HEK293T (cell line): Measurements from ENCODE around the gene NFIX.

Experiments used
- ARNT ChIP-seq: fragments of 450-650 bp; IDR thresholded peaks from 2 replicates; pipeline ENCODE4 v1.6.1; 2017; ENCODE audit warnings: mild to moderate bottlenecking
- BHLHE40 ChIP-seq: fragments of 450-650 bp; IDR thresholded peaks from 2 replicates; pipeline ENCODE4 v1.6.1; 2016; ENCODE audit warnings: mild to moderate bottlenecking, moderate library complexity, borderline replicate concordance
- ELF4 ChIP-seq: fragments of 450-650 bp; IDR thresholded peaks from 2 replicates; pipeline ENCODE4 v1.6.1; 2017; ENCODE audit warnings: antibody characterized with exemption
- FOXA1 ChIP-seq: fragments of 450-650 bp; IDR thresholded peaks from 2 replicates; pipeline ENCODE4 v1.6.1; 2016; ENCODE audit warnings: mild to moderate bottlenecking
- FOXM1 ChIP-seq: fragments of 450-650 bp; IDR thresholded peaks from 2 replicates; pipeline ENCODE4 v1.6.1; 2017; ENCODE audit warnings: mild to moderate bottlenecking, borderline replicate concordance
- L3MBTL2 ChIP-seq: fragments of 450-650 bp; conservative IDR thresholded peaks from 2 replicates; pipeline ENCODE4 v1.6.1; 2016; ENCODE audit warnings: mild to moderate bottlenecking
- LEF1 ChIP-seq: fragments of 450-650 bp; IDR thresholded peaks from 2 replicates; pipeline ENCODE4 v1.6.1; 2017; ENCODE audit warnings: mild to moderate bottlenecking, borderline replicate concordance
- NFRKB ChIP-seq: fragments of 450-650 bp; IDR thresholded peaks from 2 replicates; pipeline ENCODE4 v1.6.1; 2016; ENCODE audit warnings: mild to moderate bottlenecking, moderate library complexity
- PKNOX1 ChIP-seq: fragments of 450-650 bp; IDR thresholded peaks from 2 replicates; pipeline ENCODE4 v1.6.1; 2016
- SP1 ChIP-seq: fragments of 450-650 bp; IDR thresholded peaks from 2 replicates; pipeline ENCODE4 v1.6.1; 2017
- SUZ12 ChIP-seq: fragments of 450-650 bp; IDR thresholded peaks from 2 replicates; pipeline ENCODE4 v1.6.1; 2016; ENCODE audit warnings: mild to moderate bottlenecking
- TARDBP ChIP-seq: fragments of 450-650 bp; IDR thresholded peaks from 2 replicates; pipeline ENCODE4 v1.6.1; 2016
- ZNF384 ChIP-seq: fragments of 450-650 bp; IDR thresholded peaks from 2 replicates; pipeline ENCODE4 v1.6.1; 2016

- TF ChIP-seq ARNT (no peak), NFRKB (no peak), FOXM1 (no peak), ELF4 (no peak), PKNOX1 (no peak), ZNF384 (no peak), SP1 (no peak), L3MBTL2 (no peak), SUZ12 (no peak), LEF1 (no peak), BHLHE40 (no peak), FOXA1 (no peak), TARDBP (no peak)
Observed at GRCh38 chr19:13053238-13053637, 58.0 kb downstream of the NFIX start.
